Ishikawa (cell line): ENCODE measurements around the gene SLC28A1.

Experiments
- CEBPB ChIP-seq: IDR thresholded peaks from 2 replicates; pipeline ENCODE4 v1.6.1; 2012
- CREB1 ChIP-seq: IDR thresholded peaks from 2 replicates; pipeline ENCODE4 v1.6.1; 2012; ENCODE audit warnings: low read depth
- EP300 ChIP-seq: IDR thresholded peaks from 2 replicates; pipeline ENCODE4 v1.6.1; 2012; ENCODE audit warnings: borderline replicate concordance
- FOXM1 ChIP-seq: IDR thresholded peaks from 2 replicates; pipeline ENCODE4 v1.6.1; 2012; ENCODE audit warnings: low read depth, borderline replicate concordance
- RAD21 ChIP-seq: IDR thresholded peaks from 2 replicates; pipeline ENCODE4 v1.6.1; 2012; ENCODE audit warnings: low read depth
- TAF1 ChIP-seq: IDR thresholded peaks from 2 replicates; pipeline ENCODE4 v1.6.1; 2012; ENCODE audit warnings: low read depth, mild to moderate bottlenecking
- TCF12 ChIP-seq: IDR thresholded peaks from 2 replicates; pipeline ENCODE4 v1.6.1; 2012; ENCODE audit warnings: low read depth
- TEAD4 ChIP-seq: IDR thresholded peaks from 2 replicates; pipeline ENCODE4 v1.6.1; 2012
- YY1 ChIP-seq: IDR thresholded peaks from 2 replicates; pipeline ENCODE4 v1.6.1; 2012; ENCODE audit warnings: low read depth
- TF ChIP-seq, protein P1 (sequence below): IDR thresholded peaks from 2 replicates; pipeline ENCODE4 v1.6.1; 2012; ENCODE audit warnings: low read depth, mild to moderate bottlenecking
- TF ChIP-seq, protein P2 (sequence below): IDR thresholded peaks from 2 replicates; pipeline ENCODE4 v1.6.1; 2012

DNA sequence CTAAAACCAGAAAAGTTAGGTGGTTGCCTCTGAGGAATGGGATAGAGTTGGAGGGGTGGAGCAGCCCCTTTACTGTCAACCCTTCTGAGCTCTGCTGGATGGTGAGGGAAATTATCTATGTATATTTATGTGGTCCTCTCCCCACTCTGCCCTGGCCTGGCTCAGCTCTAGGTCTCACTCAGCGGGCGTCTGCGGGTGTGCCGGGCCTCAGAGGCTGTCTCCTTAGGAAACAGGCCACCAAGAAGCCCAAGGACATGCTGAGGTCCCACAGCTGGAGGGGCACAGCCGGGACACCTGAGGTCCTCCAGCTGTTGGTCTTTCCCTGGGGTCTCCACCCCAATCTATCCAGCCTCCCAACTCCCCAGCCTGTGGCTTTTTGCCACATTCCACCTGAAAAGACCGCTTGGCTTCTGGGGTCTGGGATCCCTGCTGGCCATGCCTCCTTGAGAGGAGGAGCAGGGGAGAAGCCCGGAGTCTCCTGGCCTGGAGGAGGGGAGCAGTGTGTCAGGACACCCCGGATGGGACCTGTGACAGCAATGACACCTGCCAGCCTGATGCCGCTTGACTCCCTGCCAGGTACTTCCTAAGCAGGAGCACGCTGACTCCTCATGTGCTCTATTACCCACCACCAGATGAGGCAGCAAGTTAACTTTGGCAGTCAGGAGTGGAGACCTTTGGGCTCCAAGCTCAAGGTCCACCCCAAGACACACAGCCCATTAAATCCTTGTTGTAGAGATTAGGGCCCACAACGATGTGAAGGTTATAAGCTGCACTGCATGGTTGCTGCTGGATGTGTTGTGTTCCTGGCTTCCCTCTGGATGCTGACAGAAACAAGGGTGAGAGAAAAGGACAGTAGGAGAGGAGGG, at the start of gene SLC28A1:
- TF ChIP-seq FOXM1 = no peak
- TF ChIP-seq, protein P1, sequence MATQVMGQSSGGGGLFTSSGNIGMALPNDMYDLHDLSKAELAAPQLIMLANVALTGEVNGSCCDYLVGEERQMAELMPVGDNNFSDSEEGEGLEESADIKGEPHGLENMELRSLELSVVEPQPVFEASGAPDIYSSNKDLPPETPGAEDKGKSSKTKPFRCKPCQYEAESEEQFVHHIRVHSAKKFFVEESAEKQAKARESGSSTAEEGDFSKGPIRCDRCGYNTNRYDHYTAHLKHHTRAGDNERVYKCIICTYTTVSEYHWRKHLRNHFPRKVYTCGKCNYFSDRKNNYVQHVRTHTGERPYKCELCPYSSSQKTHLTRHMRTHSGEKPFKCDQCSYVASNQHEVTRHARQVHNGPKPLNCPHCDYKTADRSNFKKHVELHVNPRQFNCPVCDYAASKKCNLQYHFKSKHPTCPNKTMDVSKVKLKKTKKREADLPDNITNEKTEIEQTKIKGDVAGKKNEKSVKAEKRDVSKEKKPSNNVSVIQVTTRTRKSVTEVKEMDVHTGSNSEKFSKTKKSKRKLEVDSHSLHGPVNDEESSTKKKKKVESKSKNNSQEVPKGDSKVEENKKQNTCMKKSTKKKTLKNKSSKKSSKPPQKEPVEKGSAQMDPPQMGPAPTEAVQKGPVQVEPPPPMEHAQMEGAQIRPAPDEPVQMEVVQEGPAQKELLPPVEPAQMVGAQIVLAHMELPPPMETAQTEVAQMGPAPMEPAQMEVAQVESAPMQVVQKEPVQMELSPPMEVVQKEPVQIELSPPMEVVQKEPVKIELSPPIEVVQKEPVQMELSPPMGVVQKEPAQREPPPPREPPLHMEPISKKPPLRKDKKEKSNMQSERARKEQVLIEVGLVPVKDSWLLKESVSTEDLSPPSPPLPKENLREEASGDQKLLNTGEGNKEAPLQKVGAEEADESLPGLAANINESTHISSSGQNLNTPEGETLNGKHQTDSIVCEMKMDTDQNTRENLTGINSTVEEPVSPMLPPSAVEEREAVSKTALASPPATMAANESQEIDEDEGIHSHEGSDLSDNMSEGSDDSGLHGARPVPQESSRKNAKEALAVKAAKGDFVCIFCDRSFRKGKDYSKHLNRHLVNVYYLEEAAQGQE = no peak
- no peak for TF ChIP-seq YY1
- TF ChIP-seq CREB1 = no peak
- TF ChIP-seq TEAD4 = no peak
- TF ChIP-seq, protein P2, sequence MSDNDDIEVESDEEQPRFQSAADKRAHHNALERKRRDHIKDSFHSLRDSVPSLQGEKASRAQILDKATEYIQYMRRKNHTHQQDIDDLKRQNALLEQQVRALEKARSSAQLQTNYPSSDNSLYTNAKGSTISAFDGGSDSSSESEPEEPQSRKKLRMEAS = no peak
- TF ChIP-seq CEBPB = no peak
- no peak for TF ChIP-seq RAD21
- no peak for TF ChIP-seq TCF12
- no peak for TF ChIP-seq TAF1
- no peak for TF ChIP-seq EP300
